ENCODE results near the gene COL20A1.

DNA sequence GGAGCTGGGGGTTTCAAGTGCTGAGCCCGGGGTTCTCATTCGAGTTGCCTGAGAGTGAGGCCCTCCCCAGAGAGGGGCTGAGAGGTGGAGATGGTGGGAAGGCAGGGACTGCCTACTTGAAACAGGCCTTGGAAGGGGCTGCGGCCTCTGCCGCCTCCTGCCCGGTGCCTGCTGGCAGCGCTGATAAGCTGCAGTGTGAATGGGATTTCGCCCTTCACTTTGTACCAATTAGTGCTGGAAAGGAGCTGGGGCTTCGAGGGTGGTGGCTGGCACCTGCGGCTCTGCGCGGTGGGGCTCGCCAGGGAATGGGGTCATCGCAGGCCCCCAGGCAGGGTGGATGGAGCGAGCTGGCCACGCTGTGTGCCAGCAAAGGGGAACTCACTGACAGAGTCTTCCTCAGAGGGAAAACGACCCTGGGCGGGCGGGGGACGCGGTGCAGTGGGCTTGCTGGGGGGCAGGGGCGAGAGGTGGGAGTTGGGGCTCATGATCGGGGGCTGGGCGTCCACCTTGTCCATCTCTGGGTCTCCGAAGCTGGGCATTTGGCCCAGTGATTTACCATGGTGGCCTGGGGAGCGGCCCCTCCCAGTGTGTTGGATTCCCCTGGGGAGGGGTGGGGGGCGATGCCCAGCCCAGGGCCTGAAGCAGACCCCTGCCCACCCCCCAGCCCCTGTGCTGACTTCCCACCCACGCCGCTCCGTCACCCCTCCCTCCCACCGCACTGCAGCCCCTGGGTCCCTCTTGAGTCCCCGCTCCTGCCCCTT lies 22.9 kb downstream of the COL20A1 start:
- TF ChIP-seq PREB (CRISPR knock-in tag; IDR thresholded peaks at IDR 0.05) (no peak), ATF1 (CRISPR knock-in tag; IDR thresholded peaks at IDR 0.05) (no peak), ZNF264 (CRISPR knock-in tag; IDR thresholded peaks at IDR 0.05) (no peak), ZNF138 (CRISPR knock-in tag; IDR thresholded peaks at IDR 0.05; ENCODE audit: low read depth) (no peak), RAD21 (CRISPR knock-in tag; IDR thresholded peaks at IDR 0.05) (no peak), ZNF550 (CRISPR knock-in tag; IDR thresholded peaks at IDR 0.05; ENCODE audit: borderline replicate concordance) (no peak), NFIC (IDR thresholded peaks at IDR 0.05; ENCODE audit: low read length) (no peak), SNAPC5 (CRISPR knock-in tag; IDR thresholded peaks at IDR 0.05; ENCODE audit: borderline replicate concordance) (no peak), POLR2A (IDR thresholded peaks at IDR 0.05; ENCODE audit: insufficient read depth in 1 of 2, low read depth in 2 of 2, low read length in 2 of 2) (no peak), ZNF75D (CRISPR knock-in tag; IDR thresholded peaks at IDR 0.05; ENCODE audit: borderline replicate concordance) (no peak), ZNF101 (CRISPR knock-in tag; IDR thresholded peaks at IDR 0.05; ENCODE audit: borderline replicate concordance, low read depth) (no peak)
